OCI-LY1 (cell line): Measurements from ENCODE around the gene NCSTN.

Experiments
- EZH2 ChIP-seq: fragments of 200-600 bp; sonication (generic), shearing (Covaris generic); IDR thresholded peaks from 2 replicates; pipeline ENCODE4 v1.8.0; 2017; ENCODE audit warnings: borderline replicate concordance, mixed run types, mild to moderate bottlenecking, antibody characterized with exemption, low read length, moderate library complexity, mixed read lengths
- TF ChIP-seq, protein P1 (sequence below): fragments of 200-600 bp; sonication (generic), shearing (Covaris generic); IDR thresholded peaks from 2 replicates; pipeline ENCODE4 v1.5.1; 2017; ENCODE audit warnings: mild to moderate bottlenecking, antibody characterized with exemption, low read length, moderate library complexity, mixed read lengths

DNA sequence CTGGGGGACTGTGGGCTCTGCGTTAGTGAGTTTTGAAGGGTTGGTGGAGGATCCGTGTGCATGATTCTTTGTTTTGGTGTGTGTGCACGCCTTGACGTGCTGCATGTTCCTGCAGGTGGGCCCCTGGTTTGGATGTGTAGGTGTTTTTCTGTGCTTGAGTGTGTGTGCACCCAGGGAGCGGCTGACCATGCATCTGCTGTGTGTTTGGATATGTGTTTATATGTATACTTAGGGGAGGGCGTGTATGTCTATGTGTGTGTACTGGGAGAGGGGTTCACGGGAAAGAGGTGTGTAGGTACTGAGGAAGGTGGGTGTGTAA, 58.3 kb downstream of the NCSTN start:
- TF ChIP-seq, protein P1, sequence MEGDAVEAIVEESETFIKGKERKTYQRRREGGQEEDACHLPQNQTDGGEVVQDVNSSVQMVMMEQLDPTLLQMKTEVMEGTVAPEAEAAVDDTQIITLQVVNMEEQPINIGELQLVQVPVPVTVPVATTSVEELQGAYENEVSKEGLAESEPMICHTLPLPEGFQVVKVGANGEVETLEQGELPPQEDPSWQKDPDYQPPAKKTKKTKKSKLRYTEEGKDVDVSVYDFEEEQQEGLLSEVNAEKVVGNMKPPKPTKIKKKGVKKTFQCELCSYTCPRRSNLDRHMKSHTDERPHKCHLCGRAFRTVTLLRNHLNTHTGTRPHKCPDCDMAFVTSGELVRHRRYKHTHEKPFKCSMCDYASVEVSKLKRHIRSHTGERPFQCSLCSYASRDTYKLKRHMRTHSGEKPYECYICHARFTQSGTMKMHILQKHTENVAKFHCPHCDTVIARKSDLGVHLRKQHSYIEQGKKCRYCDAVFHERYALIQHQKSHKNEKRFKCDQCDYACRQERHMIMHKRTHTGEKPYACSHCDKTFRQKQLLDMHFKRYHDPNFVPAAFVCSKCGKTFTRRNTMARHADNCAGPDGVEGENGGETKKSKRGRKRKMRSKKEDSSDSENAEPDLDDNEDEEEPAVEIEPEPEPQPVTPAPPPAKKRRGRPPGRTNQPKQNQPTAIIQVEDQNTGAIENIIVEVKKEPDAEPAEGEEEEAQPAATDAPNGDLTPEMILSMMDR: no peak
- TF ChIP-seq EZH2: no peak
